ENCODE data around the gene NEU1.

GRCh38 chr6:31906122-31906521, 43.5 kb upstream of the NEU1 start:
- TF ChIP-seq OSR1 (CRISPR knock-in tag; IDR thresholded peaks at IDR 0.05), result no peak
- no peak for TF ChIP-seq TOX (CRISPR knock-in tag; IDR thresholded peaks at IDR 0.05; ENCODE audit: borderline replicate concordance)
- no peak for TF ChIP-seq PATZ1 (CRISPR knock-in tag; IDR thresholded peaks at IDR 0.05; ENCODE audit: borderline replicate concordance)
- TF ChIP-seq CSDC2 (CRISPR knock-in tag; IDR thresholded peaks at IDR 0.05), result no peak
- no peak for TF ChIP-seq RARB (CRISPR knock-in tag; IDR thresholded peaks at IDR 0.05)
